Astrocyte (in vitro differentiated cells and primary cell): ENCODE measurements around the gene CTIF. TPM values are rescaled to one million over a fixed set of nuclear protein-coding genes. Genes with fewer than 3 reads are reported as not detected.
A peak's percentile ranks its signal among the peaks of the same experiment; 100 is the strongest.

Experiments used
- DNase-seq: peaks from one replicate; pipeline ENCODE4 v3.0.0-alpha.2; 2010; ENCODE audit warnings: low read depth
- FAIRE-seq: peaks from 2 replicates; lab custom pipeline; 2011; peaks lifted over from hg19 to GRCh38; lab: Jason Lieb, UNC
- H2AFZ ChIP-seq: 2 replicates; pipeline ENCODE4 v1.6.0; 2012; ENCODE audit warnings: low read depth, low read length, inconsistent platforms
- H3K27ac ChIP-seq: 2 replicates; pipeline ENCODE4 v1.5.1; 2011; ENCODE audit warnings: low read depth, low read length, inconsistent platforms
- H3K27me3 ChIP-seq: 2 replicates; pipeline ENCODE4 v1.6.0; 2011; ENCODE audit warnings: low read length, inconsistent platforms; ENCODE audit not compliant: insufficient read depth
- H3K36me3 ChIP-seq: 2 replicates; pipeline ENCODE4 v1.5.1; 2011; ENCODE audit warnings: low read length, inconsistent platforms; ENCODE audit not compliant: insufficient read depth
- H3K4me1 ChIP-seq: 2 replicates; pipeline ENCODE4 v1.5.1; 2011; ENCODE audit warnings: low read length, inconsistent platforms; ENCODE audit not compliant: insufficient read depth
- H3K4me2 ChIP-seq: 2 replicates; pipeline ENCODE4 v1.6.0; 2012; ENCODE audit warnings: low read length, inconsistent platforms
- H3K4me3 ChIP-seq: 2 replicates; pipeline ENCODE4 v1.5.1; 2011; ENCODE audit warnings: low read depth, mild to moderate bottlenecking, low read length, inconsistent platforms; ENCODE audit not compliant: insufficient read depth
- H3K79me2 ChIP-seq: 2 replicates; pipeline ENCODE4 v1.6.0; 2012; ENCODE audit warnings: mild to moderate bottlenecking, low read length, inconsistent platforms; ENCODE audit not compliant: insufficient read depth
- H3K9ac ChIP-seq: 2 replicates; pipeline ENCODE4 v1.6.0; 2012; ENCODE audit warnings: mild to moderate bottlenecking, low read length, inconsistent platforms
- H3K9me3 ChIP-seq: 2 replicates; pipeline ENCODE4 v1.5.1; 2012; ENCODE audit warnings: low read depth, mild to moderate bottlenecking, low read length, inconsistent platforms; ENCODE audit not compliant: insufficient read depth
- H4K20me1 ChIP-seq: 2 replicates; pipeline ENCODE4 v1.6.0; 2012; ENCODE audit warnings: low read length, inconsistent platforms; ENCODE audit not compliant: insufficient read depth
- H3K27ac Mint-ChIP-seq: one replicate; pipeline ENCODE4 v1.8.0; 2021; ENCODE audit warnings: mild to moderate bottlenecking, mixed read lengths; ENCODE audit not compliant: unreplicated experiment
- H3K27me3 Mint-ChIP-seq: one replicate; pipeline ENCODE4 v1.8.0; 2021; ENCODE audit warnings: low read depth, mixed read lengths; ENCODE audit not compliant: unreplicated experiment
- H3K36me3 Mint-ChIP-seq: one replicate; pipeline ENCODE4 v1.8.0; 2021; ENCODE audit warnings: low read depth, mixed read lengths; ENCODE audit not compliant: unreplicated experiment
- H3K4me1 Mint-ChIP-seq: one replicate; pipeline ENCODE4 v1.8.0; 2021; ENCODE audit warnings: low read depth, mixed read lengths; ENCODE audit not compliant: unreplicated experiment
- H3K4me3 Mint-ChIP-seq: one replicate; pipeline ENCODE4 v1.8.0; 2021; ENCODE audit warnings: mild to moderate bottlenecking, moderate library complexity, mixed read lengths; ENCODE audit not compliant: unreplicated experiment
- H3K9me3 Mint-ChIP-seq: one replicate; pipeline ENCODE4 v1.8.0; 2021; ENCODE audit warnings: mild to moderate bottlenecking, mixed read lengths; ENCODE audit not compliant: unreplicated experiment
- CTCF ChIP-seq: IDR thresholded peaks from 2 replicates; pipeline ENCODE4 v1.5.1; 2011; ENCODE audit warnings: low read depth, mild to moderate bottlenecking, inconsistent platforms, low read length, moderate library complexity; ENCODE audit not compliant: insufficient read depth
- EZH2 ChIP-seq: IDR thresholded peaks from 2 replicates; pipeline ENCODE4 v1.6.1; 2012; ENCODE audit warnings: mild to moderate bottlenecking, low read length, inconsistent platforms; ENCODE audit not compliant: insufficient read depth
- total RNA-seq: library from RNA; stranded (reverse); gene quantifications from 2 replicates; pipeline ENCODE4 v1.2.1, GENCODE V29; 2021

Gene CTIF
- total RNA-seq, 1 donor from 2014 or later = 101 TPM

GRCh38 chr18:48787203-48788151 lies 248.6 kb downstream of the CTIF start:
- FAIRE-seq = no peak
- Histone ChIP-seq H3K27me3 (no peaks in the 10 kb centered on the region), H3K79me2 (no peaks in the 10 kb centered on the region), H3K9ac (peak overlapping the region; percentile 42), H3K36me3 (no peaks in the 10 kb centered on the region), H3K4me3 (no peak overlapping the region), H3K9me3 (no peaks in the 10 kb centered on the region), H3K4me2 (peak overlapping the region; percentile 18), H2AFZ (no peak overlapping the region), H4K20me1 (no peaks in the 10 kb centered on the region), H3K27ac (no peak overlapping the region), H3K4me1 (peaks cover 31% of the 10 kb centered on the region)
- H3K4me1 Mint-ChIP-seq = peaks cover 40% of the 10 kb centered on the region
- no peaks in the 10 kb centered on the region for H3K27me3 Mint-ChIP-seq
- no peak for DNase-seq
- TF ChIP-seq EZH2 = no peak
- TF ChIP-seq CTCF = no peak
- H3K27ac Mint-ChIP-seq = peak overlapping the region; percentile 66
- H3K9me3 Mint-ChIP-seq = no peaks in the 10 kb centered on the region
- no peak overlapping the region for H3K4me3 Mint-ChIP-seq
- peaks cover 44% of the 10 kb centered on the region for H3K36me3 Mint-ChIP-seq

- Histone ChIP-seq H3K27ac (no peak overlapping the region), H2AFZ (no peak overlapping the region)
These were observed 249.5 kb downstream of the CTIF start for GRCh38 chr18:48788373-48788772.

More at GRCh38 chr18:48788373-48788772, 249.5 kb downstream of the CTIF start:
- Histone ChIP-seq H3K4me3 (no peak overlapping the region), H3K27me3 (no peaks in the 10 kb centered on the region), H3K9ac (no peak overlapping the region), H3K9me3 (no peaks in the 10 kb centered on the region), H3K4me1 (peaks cover 30% of the 10 kb centered on the region), H3K4me2 (no peak overlapping the region), H3K36me3 (no peaks in the 10 kb centered on the region), H4K20me1 (no peaks in the 10 kb centered on the region), H3K79me2 (no peaks in the 10 kb centered on the region)
- no peak for DNase-seq
- no peak overlapping the region for H3K27ac Mint-ChIP-seq
- H3K27me3 Mint-ChIP-seq = no peaks in the 10 kb centered on the region
- no peak for FAIRE-seq
- peaks cover 43% of the 10 kb centered on the region for H3K36me3 Mint-ChIP-seq
- H3K4me1 Mint-ChIP-seq = peaks cover 38% of the 10 kb centered on the region
- no peak overlapping the region for H3K4me3 Mint-ChIP-seq
- no peak for TF ChIP-seq CTCF
- TF ChIP-seq EZH2 = no peak
- no peaks in the 10 kb centered on the region for H3K9me3 Mint-ChIP-seq
